ENCODE results near the gene ORMDL3.

DNA sequence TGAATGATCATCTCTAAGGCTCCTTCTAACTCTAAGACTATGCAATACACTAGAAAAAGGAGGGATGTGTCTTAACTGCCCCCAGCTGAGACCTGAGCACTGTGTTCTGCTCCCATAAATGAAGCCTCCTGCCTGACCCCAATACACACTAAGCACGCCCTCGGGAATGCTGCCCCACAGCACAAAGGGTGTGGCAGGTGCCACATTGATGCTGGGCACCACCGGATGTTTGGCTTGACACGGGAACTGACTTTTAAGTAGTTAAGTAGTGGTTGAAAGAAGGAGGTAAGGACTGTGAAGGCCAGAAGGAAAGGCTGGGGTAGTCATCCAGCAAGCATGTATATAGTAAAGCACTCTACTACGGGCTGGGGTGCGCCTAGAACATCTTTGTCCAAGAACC, 39.4 kb upstream of the ORMDL3 start:
- TF ChIP-seq, protein P1, sequence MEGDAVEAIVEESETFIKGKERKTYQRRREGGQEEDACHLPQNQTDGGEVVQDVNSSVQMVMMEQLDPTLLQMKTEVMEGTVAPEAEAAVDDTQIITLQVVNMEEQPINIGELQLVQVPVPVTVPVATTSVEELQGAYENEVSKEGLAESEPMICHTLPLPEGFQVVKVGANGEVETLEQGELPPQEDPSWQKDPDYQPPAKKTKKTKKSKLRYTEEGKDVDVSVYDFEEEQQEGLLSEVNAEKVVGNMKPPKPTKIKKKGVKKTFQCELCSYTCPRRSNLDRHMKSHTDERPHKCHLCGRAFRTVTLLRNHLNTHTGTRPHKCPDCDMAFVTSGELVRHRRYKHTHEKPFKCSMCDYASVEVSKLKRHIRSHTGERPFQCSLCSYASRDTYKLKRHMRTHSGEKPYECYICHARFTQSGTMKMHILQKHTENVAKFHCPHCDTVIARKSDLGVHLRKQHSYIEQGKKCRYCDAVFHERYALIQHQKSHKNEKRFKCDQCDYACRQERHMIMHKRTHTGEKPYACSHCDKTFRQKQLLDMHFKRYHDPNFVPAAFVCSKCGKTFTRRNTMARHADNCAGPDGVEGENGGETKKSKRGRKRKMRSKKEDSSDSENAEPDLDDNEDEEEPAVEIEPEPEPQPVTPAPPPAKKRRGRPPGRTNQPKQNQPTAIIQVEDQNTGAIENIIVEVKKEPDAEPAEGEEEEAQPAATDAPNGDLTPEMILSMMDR (IDR thresholded peaks at IDR 0.05): no peak
- TF ChIP-seq NFE2L2 (conservative IDR thresholded peaks at IDR 0.05; ENCODE audit: low read length) (no peak), HOXA7 (CRISPR knock-in tag; IDR thresholded peaks at IDR 0.05) (no peak), POLR2A (IDR thresholded peaks at IDR 0.05; ENCODE audit: low read length) (no peak), CHD4 (IDR thresholded peaks at IDR 0.05; ENCODE audit: borderline replicate concordance) (no peak)
- TF ChIP-seq, protein P2, sequence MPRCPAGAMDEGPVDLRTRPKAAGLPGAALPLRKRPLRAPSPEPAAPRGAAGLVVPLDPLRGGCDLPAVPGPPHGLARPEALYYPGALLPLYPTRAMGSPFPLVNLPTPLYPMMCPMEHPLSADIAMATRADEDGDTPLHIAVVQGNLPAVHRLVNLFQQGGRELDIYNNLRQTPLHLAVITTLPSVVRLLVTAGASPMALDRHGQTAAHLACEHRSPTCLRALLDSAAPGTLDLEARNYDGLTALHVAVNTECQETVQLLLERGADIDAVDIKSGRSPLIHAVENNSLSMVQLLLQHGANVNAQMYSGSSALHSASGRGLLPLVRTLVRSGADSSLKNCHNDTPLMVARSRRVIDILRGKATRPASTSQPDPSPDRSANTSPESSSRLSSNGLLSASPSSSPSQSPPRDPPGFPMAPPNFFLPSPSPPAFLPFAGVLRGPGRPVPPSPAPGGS (IDR thresholded peaks at IDR 0.05): no peak
- TF ChIP-seq, protein P3, sequence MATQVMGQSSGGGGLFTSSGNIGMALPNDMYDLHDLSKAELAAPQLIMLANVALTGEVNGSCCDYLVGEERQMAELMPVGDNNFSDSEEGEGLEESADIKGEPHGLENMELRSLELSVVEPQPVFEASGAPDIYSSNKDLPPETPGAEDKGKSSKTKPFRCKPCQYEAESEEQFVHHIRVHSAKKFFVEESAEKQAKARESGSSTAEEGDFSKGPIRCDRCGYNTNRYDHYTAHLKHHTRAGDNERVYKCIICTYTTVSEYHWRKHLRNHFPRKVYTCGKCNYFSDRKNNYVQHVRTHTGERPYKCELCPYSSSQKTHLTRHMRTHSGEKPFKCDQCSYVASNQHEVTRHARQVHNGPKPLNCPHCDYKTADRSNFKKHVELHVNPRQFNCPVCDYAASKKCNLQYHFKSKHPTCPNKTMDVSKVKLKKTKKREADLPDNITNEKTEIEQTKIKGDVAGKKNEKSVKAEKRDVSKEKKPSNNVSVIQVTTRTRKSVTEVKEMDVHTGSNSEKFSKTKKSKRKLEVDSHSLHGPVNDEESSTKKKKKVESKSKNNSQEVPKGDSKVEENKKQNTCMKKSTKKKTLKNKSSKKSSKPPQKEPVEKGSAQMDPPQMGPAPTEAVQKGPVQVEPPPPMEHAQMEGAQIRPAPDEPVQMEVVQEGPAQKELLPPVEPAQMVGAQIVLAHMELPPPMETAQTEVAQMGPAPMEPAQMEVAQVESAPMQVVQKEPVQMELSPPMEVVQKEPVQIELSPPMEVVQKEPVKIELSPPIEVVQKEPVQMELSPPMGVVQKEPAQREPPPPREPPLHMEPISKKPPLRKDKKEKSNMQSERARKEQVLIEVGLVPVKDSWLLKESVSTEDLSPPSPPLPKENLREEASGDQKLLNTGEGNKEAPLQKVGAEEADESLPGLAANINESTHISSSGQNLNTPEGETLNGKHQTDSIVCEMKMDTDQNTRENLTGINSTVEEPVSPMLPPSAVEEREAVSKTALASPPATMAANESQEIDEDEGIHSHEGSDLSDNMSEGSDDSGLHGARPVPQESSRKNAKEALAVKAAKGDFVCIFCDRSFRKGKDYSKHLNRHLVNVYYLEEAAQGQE (IDR thresholded peaks at IDR 0.05): no peak
- TF ChIP-seq, protein P4, sequence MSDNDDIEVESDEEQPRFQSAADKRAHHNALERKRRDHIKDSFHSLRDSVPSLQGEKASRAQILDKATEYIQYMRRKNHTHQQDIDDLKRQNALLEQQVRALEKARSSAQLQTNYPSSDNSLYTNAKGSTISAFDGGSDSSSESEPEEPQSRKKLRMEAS (IDR thresholded peaks at IDR 0.05): no peak

Measured in A549 (cell line).